Right lobe of liver (tissue), 4 donors: ENCODE data around the gene PTK6.

Experiments used
- POLR2A ChIP-seq: fragments of 450-650 bp; IDR thresholded peaks from one replicate; pipeline ENCODE4 v1.6.1; 2017; ENCODE audit warnings: antibody characterized with exemption, mild to moderate bottlenecking
- TF ChIP-seq, protein P1 (sequence below), 4 donors: fragments of 200-600 bp in 3 of 4; fragments of 450-650 bp in 1 of 4; IDR thresholded peaks; one replicate each; pipeline versions ENCODE4 v1.5.1 to v1.8.0; 2016 to 2022; ENCODE audit warnings: antibody characterized with exemption in 4 of 4, mild to moderate bottlenecking in 2 of 4
- donor health status: DM: no; HTN: no; CAD: no.
- donor health status: DM: no; HTN: no; CAD: no.
- donor health status: DM: no; HTN: yes; CAD: no.

DNA sequence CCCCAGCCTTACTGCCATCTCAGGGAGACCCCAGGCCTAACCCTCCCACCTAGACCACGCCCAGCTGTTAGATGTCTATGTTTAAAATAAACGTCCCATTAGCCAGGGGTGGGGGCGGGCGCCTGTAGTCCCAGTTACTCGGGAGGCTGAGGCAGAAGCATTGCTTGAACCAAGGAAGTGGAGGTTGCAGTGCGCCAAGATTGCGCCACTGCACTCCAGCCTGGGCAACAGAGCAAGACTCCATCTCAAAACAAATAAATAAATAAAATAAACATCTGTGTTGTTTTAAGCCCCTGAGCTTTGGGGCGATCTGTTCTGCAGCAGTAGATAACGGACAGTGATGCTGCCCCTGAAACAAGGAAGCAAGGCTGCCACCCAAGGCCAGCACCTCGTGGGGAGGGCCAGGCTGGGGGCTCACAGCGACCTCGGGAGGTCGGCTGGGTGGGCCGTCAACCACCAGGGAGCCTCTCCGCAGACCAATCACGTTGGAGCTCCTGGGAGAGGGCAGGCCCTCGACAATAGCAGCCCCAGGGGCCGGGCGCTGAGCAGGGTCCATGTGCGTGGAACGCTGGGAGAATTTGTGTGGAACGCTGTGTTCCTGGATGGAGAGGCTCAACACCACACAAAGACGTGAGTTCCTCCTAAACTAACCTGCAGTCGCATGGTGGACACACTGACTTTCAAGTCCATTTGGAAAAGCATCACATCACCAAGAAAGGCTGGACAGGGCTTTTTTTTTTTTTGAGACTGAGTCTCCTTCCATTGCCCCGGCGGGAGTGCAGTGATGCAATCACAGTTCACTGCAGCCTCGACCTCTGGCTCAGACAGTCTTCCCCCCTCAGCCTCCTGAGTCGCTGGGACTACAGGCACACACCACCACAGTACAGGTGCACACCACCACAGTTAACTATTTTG is 37.9 kb upstream of the PTK6 start:
- TF ChIP-seq, protein P1, sequence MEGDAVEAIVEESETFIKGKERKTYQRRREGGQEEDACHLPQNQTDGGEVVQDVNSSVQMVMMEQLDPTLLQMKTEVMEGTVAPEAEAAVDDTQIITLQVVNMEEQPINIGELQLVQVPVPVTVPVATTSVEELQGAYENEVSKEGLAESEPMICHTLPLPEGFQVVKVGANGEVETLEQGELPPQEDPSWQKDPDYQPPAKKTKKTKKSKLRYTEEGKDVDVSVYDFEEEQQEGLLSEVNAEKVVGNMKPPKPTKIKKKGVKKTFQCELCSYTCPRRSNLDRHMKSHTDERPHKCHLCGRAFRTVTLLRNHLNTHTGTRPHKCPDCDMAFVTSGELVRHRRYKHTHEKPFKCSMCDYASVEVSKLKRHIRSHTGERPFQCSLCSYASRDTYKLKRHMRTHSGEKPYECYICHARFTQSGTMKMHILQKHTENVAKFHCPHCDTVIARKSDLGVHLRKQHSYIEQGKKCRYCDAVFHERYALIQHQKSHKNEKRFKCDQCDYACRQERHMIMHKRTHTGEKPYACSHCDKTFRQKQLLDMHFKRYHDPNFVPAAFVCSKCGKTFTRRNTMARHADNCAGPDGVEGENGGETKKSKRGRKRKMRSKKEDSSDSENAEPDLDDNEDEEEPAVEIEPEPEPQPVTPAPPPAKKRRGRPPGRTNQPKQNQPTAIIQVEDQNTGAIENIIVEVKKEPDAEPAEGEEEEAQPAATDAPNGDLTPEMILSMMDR (IDR thresholded peaks at IDR 0.05), result no peak
- TF ChIP-seq POLR2A, result no peak
